Endothelial cell of umbilical vein (primary cell): ENCODE data around the gene FRMD5. TPM values are rescaled to one million over a fixed set of nuclear protein-coding genes. Genes with fewer than 3 reads are reported as not detected.

ENCODE experiments used
- BruUV-seq: library from RNA; stranded (reverse); fragments of 400-500 nt; replicated peaks from 2 replicates; lab custom pipeline; 2021; lab: Mats Ljungman, UMichigan
- CTCF ChIA-PET: fragments of 300-600, 350-600 bp; sonication (Branson Sonifier 250); formaldehyde crosslinking; loops from one replicate; lab custom pipeline; 2021; ENCODE audit warnings: antibody characterized with exemption, inconsistent platforms; lab: Charles Lee
- POLR2A ChIA-PET: fragments of 300-600, 350-600 bp; sonication (Branson Sonifier 250); formaldehyde crosslinking; loops from one replicate; lab custom pipeline; 2021; ENCODE audit warnings: antibody characterized with exemption, inconsistent platforms; lab: Charles Lee
- DNase-seq: peaks from one replicate; pipeline ENCODE4 v3.0.0-alpha.2; 2011; ENCODE audit warnings: low read depth, low spot score
- FAIRE-seq: peaks from 2 replicates; lab custom pipeline; 2011; peaks lifted over from hg19 to GRCh38; lab: Jason Lieb, UNC
- H2AFZ ChIP-seq: 2 replicates; pipeline ENCODE4 v1.6.0; 2012; ENCODE audit warnings: low read depth, low read length, control low read depth, inconsistent platforms
- H3K27ac ChIP-seq: 2 replicates; pipeline ENCODE4 v1.5.1; 2011; ENCODE audit warnings: low read depth, mild to moderate bottlenecking, control low read depth, low read length, moderate library complexity; ENCODE audit not compliant: insufficient read depth
- H3K27me3 ChIP-seq, 2 experiments: 2 replicates each; pipeline versions ENCODE4 v1.6.0 to v1.6.1; 2011; ENCODE audit warnings: low read length in 2 of 2, mixed read lengths in 1 of 2; ENCODE audit not compliant: control insufficient read depth in 2 of 2, insufficient read depth in 2 of 2
- H3K36me3 ChIP-seq, 2 experiments: 2 replicates in 1 of 2; 3 replicates in 1 of 2; pipeline ENCODE4 v1.5.1; 2011; ENCODE audit warnings: low read length in 2 of 2, mild to moderate bottlenecking in 1 of 2, moderate library complexity in 1 of 2; ENCODE audit not compliant: control insufficient read depth in 2 of 2, insufficient read depth in 2 of 2; ENCODE audit errors: extremely low read depth in 1 of 2
- H3K4me1 ChIP-seq: 3 replicates; pipeline ENCODE4 v1.5.1; 2011; ENCODE audit warnings: mild to moderate bottlenecking, low read length; ENCODE audit not compliant: control insufficient read depth, insufficient read depth; ENCODE audit errors: extremely low read depth
- H3K4me2 ChIP-seq: 2 replicates; pipeline ENCODE4 v1.6.1; 2011; ENCODE audit warnings: low read length, control low read depth, mixed read lengths; ENCODE audit not compliant: insufficient read depth
- H3K4me3 ChIP-seq, 3 experiments: fragments of 200-600 bp in 1 of 3; sonication (generic), shearing (Covaris generic) in 1 of 3; replicated peaks in 1 of 3; 2 replicates each; pipeline ENCODE4 v1.5.1; 2011 to 2016; ENCODE audit warnings: control low read depth in 3 of 3, low read length in 3 of 3, mild to moderate bottlenecking in 2 of 3, inconsistent platforms in 1 of 3, low read depth in 1 of 3, moderate library complexity in 1 of 3; ENCODE audit not compliant: insufficient read depth in 1 of 3
- H3K79me2 ChIP-seq: 2 replicates; pipeline ENCODE4 v1.6.0; 2012; ENCODE audit warnings: low read length, inconsistent platforms; ENCODE audit not compliant: control insufficient read depth, insufficient read depth
- H3K9ac ChIP-seq: replicated peaks from 2 replicates; pipeline ENCODE3; 2011; ENCODE audit warnings: low read length, control low read depth; ENCODE audit not compliant: insufficient read depth; ENCODE audit errors: extremely low read depth
- H3K9me1 ChIP-seq: replicated peaks from 3 replicates; pipeline ENCODE4 v1.6.0; 2011; ENCODE audit warnings: mild to moderate bottlenecking, low read length; ENCODE audit not compliant: control insufficient read depth, insufficient read depth; ENCODE audit errors: extremely low read depth
- H3K9me3 ChIP-seq: replicated peaks from 2 replicates; pipeline ENCODE4 v1.5.1; 2012; ENCODE audit warnings: low read length, inconsistent platforms; ENCODE audit not compliant: control insufficient read depth, insufficient read depth
- H4K20me1 ChIP-seq: replicated peaks from 2 replicates; pipeline ENCODE3; 2011; ENCODE audit warnings: mild to moderate bottlenecking, low read length; ENCODE audit not compliant: control insufficient read depth, insufficient read depth; ENCODE audit errors: extremely low read depth
- CTCF ChIP-seq, 2 donors: IDR thresholded peaks; 1 replicate in 1 of 2; 2 replicates in 1 of 2; pipeline ENCODE4 v1.5.1; 2011; ENCODE audit warnings: low read length in 2 of 2, mild to moderate bottlenecking in 2 of 2, moderate library complexity in 2 of 2, control low read depth in 1 of 2, inconsistent platforms in 1 of 2, low read depth in 1 of 2; ENCODE audit not compliant: insufficient read depth in 1 of 2; ENCODE audit errors: extremely low read depth in 1 of 2
- EZH2 ChIP-seq: IDR thresholded peaks from 2 replicates; pipeline ENCODE4 v1.6.1; 2012; ENCODE audit warnings: borderline replicate concordance, low read depth, mild to moderate bottlenecking, moderate library complexity, low read length, inconsistent platforms; ENCODE audit not compliant: severe bottlenecking
- FOS ChIP-seq: IDR thresholded peaks from 2 replicates; pipeline ENCODE4 v1.6.1; 2011; ENCODE audit warnings: mild to moderate bottlenecking, low read length, moderate library complexity, borderline replicate concordance; ENCODE audit not compliant: insufficient read depth
- GATA2 ChIP-seq: IDR thresholded peaks from 2 replicates; pipeline ENCODE4 v1.7.0; 2011; ENCODE audit warnings: low read depth, mild to moderate bottlenecking, moderate library complexity, mixed read lengths, low read length; ENCODE audit not compliant: insufficient read length, insufficient read depth
- JUN ChIP-seq: IDR thresholded peaks from 2 replicates; pipeline ENCODE4 v1.6.1; 2011; ENCODE audit warnings: borderline replicate concordance, low read depth; ENCODE audit not compliant: insufficient read length, insufficient read depth
- MAX ChIP-seq: IDR thresholded peaks from 2 replicates; pipeline ENCODE4 v1.6.1; 2011; ENCODE audit not compliant: insufficient read depth, insufficient read length
- MYC ChIP-seq: IDR thresholded peaks from one replicate; pipeline ENCODE4 v1.6.1; 2011; ENCODE audit warnings: mild to moderate bottlenecking, low read depth, low read length
- POLR2A ChIP-seq: IDR thresholded peaks from 2 replicates; pipeline ENCODE4 v1.6.1; 2012; ENCODE audit warnings: low read depth, mild to moderate bottlenecking, control low read depth, low read length
- POLR2AphosphoS5 ChIP-seq: IDR thresholded peaks from 2 replicates; pipeline ENCODE4 v1.6.1; 2012; ENCODE audit warnings: low read depth, mild to moderate bottlenecking, control low read depth, low read length, moderate library complexity; ENCODE audit not compliant: insufficient read depth
- dilution Hi-C: fragments of 300-500 bp; cut with MboI; formaldehyde crosslinking; loops from one replicate; pipeline ENCODE4 v1.15.0; 2019; ENCODE audit warnings: low sequenced_read_pairs; ENCODE audit not compliant: extremely low pct_ligation_motif_present
- intact Hi-C: fragments of 100-400 bp; cut with micrococcal nuclease; formaldehyde crosslinking; loops from one replicate; pipeline ENCODE4 v1.10.0; 2022
- polyA plus RNA-seq, 4 experiments: library from polyadenylated mRNA; depleted of rRNA in 3 of 4; stranded (reverse) in 3 of 4; unstranded in 1 of 4; fragments of >200 nt; gene quantifications; 2 replicates each; pipeline versions ENCODE4 v1.2.1 to v1.2.3, GENCODE V29; 2011 to 2012; ENCODE audit warnings: missing spikeins in 1 of 4
- total RNA-seq: library from RNA; stranded (reverse); gene quantifications from 2 replicates; pipeline ENCODE4 v1.2.3, GENCODE V29; 2021

Gene FRMD5
- total and polyA plus RNA-seq, 2 donors (not counting 3 experiments of a cell fraction or from before 2014, with no cell fraction given): 16.7 to 20.2 TPM

- dilution Hi-C loops (no loop called here), intact Hi-C loops (no loop called here)
- Histone ChIP-seq H3K4me1 (peaks cover 5% of the 10 kb centered on the region), H3K4me3 (no peak overlapping the region), H3K27ac (no peak overlapping the region), H3K36me3 (no peaks in the 10 kb centered on the region), H3K79me2 (no peaks in the 10 kb centered on the region), H3K27me3 (no peaks in the 10 kb centered on the region), H3K4me2 (no peak overlapping the region), H2AFZ (no peak overlapping the region), H3K9me1 (no peaks in the 10 kb centered on the region), H3K9ac (no peak overlapping the region), H4K20me1 (no peaks in the 10 kb centered on the region), H3K9me3 (no peaks in the 10 kb centered on the region)
- no TSS peak for BruUV-seq
- POLR2A ChIA-PET: no interaction called here
- CTCF ChIA-PET: interaction anchor here (0.8 to 1.3 kb wide), 2 partner anchors 10 to 35 kb away, joined by 3 read pairs; no protein-coding TSS in a partner anchor
- FAIRE-seq (no peak), DNase-seq (no peak)
- TF ChIP-seq GATA2 (no peak), JUN (no peak), POLR2AphosphoS5 (no peak), CTCF (IDR thresholded peaks at IDR 0.05; ENCODE audit: extremely low read depth in 1 of 2, insufficient read depth in 1 of 2, low read depth in 1 of 2, low read length in 2 of 2) (no peak), FOS (no peak), MAX (no peak), MYC (no peak), EZH2 (no peak), POLR2A (no peak)
Measured at GRCh38 chr15:43975326-43975725, 219.7 kb downstream of the FRMD5 start.
